NCI-H2107 treated with DMSO at 0.1 percent for 48 hours (cell line): Measurements from ENCODE around the gene MT1H.
"Not testable (repeated sequence)": the region's sequence is repeated elsewhere in the genome, so short reads cannot be mapped to it uniquely, and the experiment has no call there.

Source experiments
- DNase-seq: peaks from one replicate; lab custom pipeline; 2025; ENCODE audit not compliant: unreplicated experiment; lab: John Stamatoyannopoulos, UW

Gene MT1H

GRCh38 chr16:56664506-56664905, 5.1 kb upstream of the MT1H start:
- DNase-seq = no peak

- DNase-seq = not testable (repeated sequence)
These were observed 4.0 kb upstream of the MT1H start for GRCh38 chr16:56665286-56666261.

- no peak for DNase-seq
These were observed 1.7 kb upstream of the MT1H start, which contains the start of gene MT1G for GRCh38 chr16:56667581-56668571. Gene MT1G (minus strand): TSS chr16:56668065. CDS start chr16:56667993, 72 bp downstream.

GRCh38 chr16:56669840-56670619, 416 bp downstream of the MT1H start:
- no peak for DNase-seq

- no peak for DNase-seq
These were observed 963 bp downstream of the MT1H start for GRCh38 chr16:56670620-56670934.

- DNase-seq = not testable (repeated sequence)
These were observed 2.1 kb downstream of the MT1H start for GRCh38 chr16:56671691-56672090.

GRCh38 chr16:56672171-56672570, 2.6 kb downstream of the MT1H start:
- not testable (repeated sequence) for DNase-seq

GRCh38 chr16:56672761-56673536, 3.3 kb downstream of the MT1H start:
- DNase-seq = peak; percentile 19

- DNase-seq = no peak
These were observed 4.3 kb downstream of the MT1H start for GRCh38 chr16:56673921-56674320.

GRCh38 chr16:56674570-56674969, 5.0 kb downstream of the MT1H start:
- not testable (repeated sequence) for DNase-seq

- no peak for DNase-seq
These were observed 6.1 kb downstream of the MT1H start for GRCh38 chr16:56675685-56676210.

- DNase-seq = no peak
These were observed 7.9 kb downstream of the MT1H start for GRCh38 chr16:56677474-56677873.

GRCh38 chr16:56679078-56679730, 9.6 kb downstream of the MT1H start:
- DNase-seq = no peak

- no peak for DNase-seq
These were observed 10.2 kb downstream of the MT1H start for GRCh38 chr16:56679818-56680217.

GRCh38 chr16:56681939-56682702, 12.5 kb downstream of the MT1H start, which contains the start of gene MT1X:
Gene MT1X (plus strand): TSS chr16:56682470. CDS start chr16:56682541, 71 bp downstream.
- peak; percentile 66 for DNase-seq

GRCh38 chr16:56682703-56683397, 13.2 kb downstream of the MT1H start:
- no peak for DNase-seq

GRCh38 chr16:56683424-56684172, 14.0 kb downstream of the MT1H start:
- no peak for DNase-seq
